OCI-LY3 (cell line): ENCODE data around the gene MTA1.

Experiments used
- H2AFZ ChIP-seq: fragments of 200-600, 300-600 bp; shearing (Covaris generic); 2 replicates; pipeline ENCODE4 v1.6.0; 2014; ENCODE audit warnings: antibody characterized with exemption, low read depth, low read length
- H3K27ac ChIP-seq: fragments of 200-600, 300-600 bp; sonication (generic); 2 replicates; pipeline ENCODE4 v1.5.1; 2014; ENCODE audit warnings: mild to moderate bottlenecking, low read length, moderate library complexity, mixed read lengths
- H3K27me3 ChIP-seq: fragments of 200-600, 300-600 bp; sonication (generic); 2 replicates; pipeline ENCODE4 v1.6.1; 2014; ENCODE audit warnings: low read depth, low read length, mixed read lengths
- H3K36me3 ChIP-seq: fragments of 200-600, 300-600 bp; sonication (generic); replicated peaks from 2 replicates; pipeline ENCODE3; 2014; ENCODE audit warnings: low read depth, low read length, mixed read lengths
- H3K4me1 ChIP-seq: fragments of 300-600, 200-600 bp; sonication (generic); 2 replicates; pipeline ENCODE4 v1.6.1; 2014; ENCODE audit warnings: low read length, mixed read lengths
- H3K4me2 ChIP-seq: fragments of 200-600, 300-600 bp; sonication (generic); 2 replicates; pipeline ENCODE4 v1.6.1; 2014; ENCODE audit warnings: low read length, mixed read lengths
- H3K4me3 ChIP-seq: fragments of 300-600, 200-600 bp; sonication (generic); 2 replicates; pipeline ENCODE4 v1.5.1; 2014; ENCODE audit warnings: antibody characterized with exemption, mild to moderate bottlenecking, low read length, moderate library complexity
- H3K79me2 ChIP-seq: fragments of 300-600, 200-600 bp; shearing (Covaris generic); 2 replicates; pipeline ENCODE4 v1.6.1; 2014; ENCODE audit warnings: mild to moderate bottlenecking, low read length, mixed read lengths
- H3K9ac ChIP-seq: fragments of 300-600, 200-600 bp; shearing (Covaris generic); 2 replicates; pipeline ENCODE4 v1.6.0; 2014; ENCODE audit warnings: mild to moderate bottlenecking, low read length, moderate library complexity
- H3K9me3 ChIP-seq: fragments of 200-600, 300-600 bp; shearing (Covaris generic); 2 replicates; pipeline ENCODE4 v1.6.1; 2014; ENCODE audit warnings: low read length, mixed read lengths; ENCODE audit not compliant: insufficient read depth
- H4K20me1 ChIP-seq: fragments of 200-600, 300-600 bp; sonication (generic); 2 replicates; pipeline ENCODE4 v1.6.1; 2016; ENCODE audit warnings: low read length, mixed read lengths; ENCODE audit not compliant: insufficient read depth
- CTCF ChIP-seq: fragments of 200-600, 300-600 bp; sonication (generic); IDR thresholded peaks from 2 replicates; pipeline ENCODE4 v1.5.1; 2014; ENCODE audit warnings: antibody characterized with exemption, low read length, low read depth
- EZH2phosphoT487 ChIP-seq: fragments of 200-600 bp; shearing (Covaris generic); IDR thresholded peaks from 2 replicates; pipeline ENCODE4 v1.6.1; 2018; ENCODE audit warnings: antibody characterized with exemption, mixed run types, low read depth

Gene MTA1

GRCh38 chr14:105437723-105438500 lies 18.3 kb downstream of the MTA1 start:
- Histone ChIP-seq H4K20me1 (peaks cover 69% of the 10 kb centered on the region), H3K36me3 (peaks cover 14% of the 10 kb centered on the region)

DNA sequence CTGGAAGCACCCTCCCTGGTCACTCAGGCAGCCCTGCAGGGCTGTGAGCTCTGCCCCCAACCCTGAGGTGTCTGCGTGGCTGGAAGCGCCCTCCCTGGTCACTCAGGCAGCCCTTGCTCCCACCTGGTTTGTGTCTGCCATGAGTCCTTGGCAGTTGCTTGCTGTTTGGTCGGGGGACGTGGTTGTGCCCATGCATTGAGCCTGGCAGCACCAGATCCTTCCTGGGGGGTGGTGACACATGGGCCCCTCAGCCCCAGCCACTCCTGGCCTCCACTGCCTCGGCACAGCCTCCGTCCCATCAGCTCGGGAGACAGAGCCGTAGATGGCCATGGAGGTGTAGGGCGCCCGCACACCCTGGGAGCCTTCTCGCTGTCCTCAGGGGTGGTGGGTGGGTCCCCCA lies 19.6 kb downstream of the MTA1 start:
- no peaks in the 10 kb centered on the region for H3K27me3 ChIP-seq
- H4K20me1 ChIP-seq = peaks cover 58% of the 10 kb centered on the region
- no peaks in the 10 kb centered on the region for H3K4me1 ChIP-seq
- H3K27ac ChIP-seq = no peak overlapping the region
- H3K9ac ChIP-seq = no peak overlapping the region
- no peak overlapping the region for H2AFZ ChIP-seq
- peaks cover 17% of the 10 kb centered on the region for H3K36me3 ChIP-seq
- H3K79me2 ChIP-seq = peaks cover 67% of the 10 kb centered on the region
- no peak overlapping the region for H3K4me2 ChIP-seq
- TF ChIP-seq EZH2phosphoT487 (no peak), CTCF (no peak)
- H3K9me3 ChIP-seq = no peaks in the 10 kb centered on the region
- H3K4me3 ChIP-seq = no peak overlapping the region

More at GRCh38 chr14:105437723-105438500, 18.3 kb downstream of the MTA1 start:
- no peak overlapping the region for H3K4me2 ChIP-seq
- H3K4me1 ChIP-seq = no peaks in the 10 kb centered on the region
- TF ChIP-seq CTCF (no peak), EZH2phosphoT487 (no peak)
- no peak overlapping the region for H3K4me3 ChIP-seq
- no peak overlapping the region for H3K9ac ChIP-seq
- H3K9me3 ChIP-seq = no peaks in the 10 kb centered on the region
- no peaks in the 10 kb centered on the region for H3K27me3 ChIP-seq
- H2AFZ ChIP-seq = no peak overlapping the region
- H3K27ac ChIP-seq = no peak overlapping the region
- peaks cover 80% of the 10 kb centered on the region for H3K79me2 ChIP-seq

DNA sequence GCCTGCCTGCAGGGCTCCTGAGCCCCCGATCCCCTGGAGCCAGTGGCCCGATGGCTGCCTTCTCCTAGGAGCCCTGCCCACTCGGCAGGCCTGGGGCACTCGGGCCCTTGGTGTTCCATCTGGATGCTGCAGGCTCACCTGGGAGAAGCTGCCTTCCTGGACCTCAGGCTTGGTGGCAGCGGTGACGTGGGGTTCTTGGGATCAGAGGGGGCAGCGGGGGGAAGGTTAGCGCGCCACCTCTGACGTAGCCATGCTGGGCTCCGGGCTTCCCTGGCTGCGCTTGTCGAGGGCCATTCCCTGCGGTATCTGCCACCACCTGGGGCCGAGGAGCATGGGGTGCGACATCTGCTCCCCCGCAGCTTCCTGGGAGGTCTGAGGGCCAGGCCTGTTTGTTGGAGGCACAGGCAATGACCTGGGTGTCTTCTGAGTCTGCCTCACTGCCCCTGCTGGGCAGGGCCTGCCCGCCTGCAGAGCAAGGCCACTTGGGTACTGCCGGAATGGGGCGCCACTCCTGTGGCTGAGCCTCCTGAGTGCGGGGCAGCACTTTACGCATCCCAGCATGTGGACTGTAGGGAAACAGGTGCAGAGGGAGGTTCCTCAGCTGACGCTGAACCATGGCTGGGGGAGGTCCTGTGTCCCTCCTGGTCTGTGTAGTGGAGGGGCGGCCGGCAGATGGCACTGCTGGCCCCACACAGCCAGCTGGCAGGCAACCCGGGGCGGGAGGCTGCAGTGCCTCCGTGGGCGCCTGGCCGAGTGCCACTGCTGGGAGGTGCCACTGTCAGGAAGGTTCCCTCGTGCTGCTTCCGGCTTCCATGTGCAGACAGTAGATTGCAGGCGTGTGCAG lies 20.3 kb downstream of the MTA1 start:
- TF ChIP-seq CTCF = no peak
- no peak for TF ChIP-seq EZH2phosphoT487
- peaks cover 59% of the 10 kb centered on the region for H3K79me2 ChIP-seq
- H3K27me3 ChIP-seq = no peaks in the 10 kb centered on the region
- no peak overlapping the region for H3K27ac ChIP-seq
- no peaks in the 10 kb centered on the region for H3K4me1 ChIP-seq
- no peak overlapping the region for H3K9ac ChIP-seq
- peaks cover 52% of the 10 kb centered on the region for H4K20me1 ChIP-seq
- peaks cover 17% of the 10 kb centered on the region for H3K36me3 ChIP-seq
- no peaks in the 10 kb centered on the region for H3K9me3 ChIP-seq
- H3K4me3 ChIP-seq = no peak overlapping the region
- no peak overlapping the region for H2AFZ ChIP-seq
- no peak overlapping the region for H3K4me2 ChIP-seq

GRCh38 chr14:105440554-105440900 lies 20.9 kb downstream of the MTA1 start:
- Histone ChIP-seq H3K27ac (no peak overlapping the region), H2AFZ (no peak overlapping the region), H3K4me2 (no peak overlapping the region), H3K4me1 (no peaks in the 10 kb centered on the region), H4K20me1 (peaks cover 46% of the 10 kb centered on the region), H3K4me3 (no peak overlapping the region), H3K9me3 (no peaks in the 10 kb centered on the region), H3K27me3 (no peaks in the 10 kb centered on the region), H3K36me3 (peaks cover 17% of the 10 kb centered on the region), H3K9ac (no peak overlapping the region), H3K79me2 (peaks cover 54% of the 10 kb centered on the region)
- no peak for TF ChIP-seq EZH2phosphoT487
- no peak for TF ChIP-seq CTCF
